HepG2 (cell line): ENCODE results near the gene PDZD7. TPM values are rescaled to one million over a fixed set of nuclear protein-coding genes. Genes with fewer than 3 reads are reported as not detected.
A peak's percentile ranks its signal among the peaks of the same experiment; 100 is the strongest.

Source experiments
- FOXK2 ChIP-seq: fragments of 450-650 bp; IDR thresholded peaks from 2 replicates; pipeline ENCODE4 v1.6.1; 2016
- FOXM1 ChIP-seq: sonication (generic); formaldehyde crosslinking; IDR thresholded peaks from 2 replicates; pipeline ENCODE4 v1.5.0; 2020; ENCODE audit warnings: missing genetic modification reagents
- HOXA3 ChIP-seq: sonication (generic); formaldehyde crosslinking; IDR thresholded peaks from 2 replicates; pipeline ENCODE4 v1.5.0; 2020; ENCODE audit warnings: missing genetic modification reagents
- KLF12 ChIP-seq: sonication (generic); formaldehyde crosslinking; IDR thresholded peaks from 2 replicates; pipeline ENCODE4 v1.4.0; 2020; ENCODE audit warnings: missing genetic modification reagents, borderline replicate concordance
- MTA3 ChIP-seq: sonication (generic); formaldehyde crosslinking; IDR thresholded peaks from 2 replicates; pipeline ENCODE4 v1.4.0; 2020; ENCODE audit warnings: missing genetic modification reagents
- SOX6 ChIP-seq, 2 experiments: fragments of 450-650 bp in 1 of 2; sonication (generic) in 1 of 2; formaldehyde crosslinking in 1 of 2; IDR thresholded peaks; 2 replicates each; pipeline versions ENCODE4 v1.4.0 to v1.6.1; 2017 to 2020; ENCODE audit warnings: antibody characterized with exemption in 1 of 2, mild to moderate bottlenecking in 1 of 2, missing genetic modification reagents in 1 of 2
- THAP11 ChIP-seq: IDR thresholded peaks from 2 replicates; pipeline ENCODE4 v1.6.1; 2016; ENCODE audit warnings: missing biosample characterization, missing genetic modification reagents
- TRIM24 ChIP-seq: sonication (generic); formaldehyde crosslinking; IDR thresholded peaks from 2 replicates; pipeline ENCODE4 v1.8.0; 2022; ENCODE audit warnings: mild to moderate bottlenecking, missing genetic modification reagents
- ZNF205 ChIP-seq: IDR thresholded peaks from 2 replicates; pipeline ENCODE4 v1.6.1; 2018; ENCODE audit warnings: missing biosample characterization, missing genetic modification reagents
- ZNF709 ChIP-seq: sonication (generic); formaldehyde crosslinking; IDR thresholded peaks from 2 replicates; pipeline ENCODE4 v1.5.0; 2020; ENCODE audit warnings: mild to moderate bottlenecking, missing genetic modification reagents
- polyA plus RNA-seq, 8 experiments: library from polyadenylated mRNA; depleted of rRNA in 3 of 8; stranded (reverse) in 7 of 8; unstranded in 1 of 8; fragments of >200 nt; fragmentation: Illumina TruSeq in 4 of 8; extraction: Trizol in 4 of 8; gene quantifications; 2 replicates each; pipeline versions ENCODE4 v1.2.1 to v1.2.3, GENCODE V29; 2011 to 2016; ENCODE audit warnings: low read depth in 4 of 8, missing spikeins in 1 of 8, mixed read lengths in 1 of 8; ENCODE audit not compliant: insufficient read depth in 1 of 8
- total RNA-seq, 5 experiments: library from RNA; depleted of rRNA; stranded (reverse); fragments of >200 nt; fragmentation: Illumina TruSeq; extraction: Trizol; gene quantifications; 2 replicates each; pipeline ENCODE4 v1.2.3, GENCODE V29; 2016; ENCODE audit warnings: low read depth in 1 of 5
- TF ChIP-seq, protein P1 (sequence below): sonication (generic); formaldehyde crosslinking; IDR thresholded peaks from 2 replicates; pipeline ENCODE4 v1.8.1; 2022; ENCODE audit warnings: low read depth, mild to moderate bottlenecking, missing genetic modification reagents
- TF ChIP-seq, protein P2 (sequence below): sonication (generic); formaldehyde crosslinking; IDR thresholded peaks from 2 replicates; pipeline ENCODE4 v1.8.0; 2022; ENCODE audit warnings: low read depth, missing genetic modification reagents
- TF ChIP-seq, protein P3 (sequence below): sonication (generic); formaldehyde crosslinking; IDR thresholded peaks from 2 replicates; pipeline ENCODE4 v1.4.0; 2020; ENCODE audit warnings: missing genetic modification reagents
- TF ChIP-seq, protein P4 (sequence below): sonication (generic); formaldehyde crosslinking; IDR thresholded peaks from 2 replicates; pipeline ENCODE4 v1.4.0; 2020; ENCODE audit warnings: missing genetic modification reagents, mild to moderate bottlenecking, borderline replicate concordance
- TF ChIP-seq, protein P5 (sequence below): sonication (generic); formaldehyde crosslinking; IDR thresholded peaks from 2 replicates; pipeline ENCODE4 v1.5.0; 2020; ENCODE audit warnings: missing genetic modification reagents
- TF ChIP-seq, protein P6 (sequence below): sonication (generic); formaldehyde crosslinking; IDR thresholded peaks from 2 replicates; pipeline ENCODE4 v1.4.0; 2020; ENCODE audit warnings: missing genetic modification reagents, borderline replicate concordance

PDZD7 gene
- total and polyA plus RNA-seq, 2 of the 13 experiments (the other 11 are each of a cell fraction or from before 2014, with no cell fraction given) = 0.58 to 0.73 TPM

DNA sequence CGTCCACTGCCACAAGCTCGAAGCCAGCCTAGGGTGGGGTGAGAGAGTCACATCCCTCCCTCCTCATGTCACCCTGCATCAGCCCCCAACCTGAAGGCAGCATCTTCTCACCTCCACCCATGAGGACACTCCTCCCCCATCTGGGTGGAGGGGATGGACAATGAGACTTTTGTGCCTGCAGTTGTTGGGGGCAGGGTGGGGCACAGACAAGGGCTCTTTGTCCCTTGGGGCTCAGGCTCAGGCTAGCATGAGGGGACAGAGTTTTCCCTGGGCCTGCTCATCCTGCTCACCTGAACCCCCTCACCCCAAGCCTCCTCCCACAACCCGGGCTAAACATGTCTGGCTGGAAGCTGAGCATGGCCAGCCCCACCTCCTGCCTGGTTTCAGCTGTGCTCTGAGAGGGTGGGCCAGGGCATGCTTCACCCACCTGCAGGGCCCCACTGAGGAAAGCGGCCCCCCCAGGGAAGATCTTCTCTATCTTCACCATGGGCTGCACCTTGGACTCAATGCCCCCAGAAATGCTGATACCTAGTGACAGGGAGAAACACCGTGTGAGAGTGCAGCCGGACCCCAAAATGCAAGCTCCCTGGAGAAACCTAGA is 22.0 kb downstream of the PDZD7 start (continued):
- TF ChIP-seq, protein P1, sequence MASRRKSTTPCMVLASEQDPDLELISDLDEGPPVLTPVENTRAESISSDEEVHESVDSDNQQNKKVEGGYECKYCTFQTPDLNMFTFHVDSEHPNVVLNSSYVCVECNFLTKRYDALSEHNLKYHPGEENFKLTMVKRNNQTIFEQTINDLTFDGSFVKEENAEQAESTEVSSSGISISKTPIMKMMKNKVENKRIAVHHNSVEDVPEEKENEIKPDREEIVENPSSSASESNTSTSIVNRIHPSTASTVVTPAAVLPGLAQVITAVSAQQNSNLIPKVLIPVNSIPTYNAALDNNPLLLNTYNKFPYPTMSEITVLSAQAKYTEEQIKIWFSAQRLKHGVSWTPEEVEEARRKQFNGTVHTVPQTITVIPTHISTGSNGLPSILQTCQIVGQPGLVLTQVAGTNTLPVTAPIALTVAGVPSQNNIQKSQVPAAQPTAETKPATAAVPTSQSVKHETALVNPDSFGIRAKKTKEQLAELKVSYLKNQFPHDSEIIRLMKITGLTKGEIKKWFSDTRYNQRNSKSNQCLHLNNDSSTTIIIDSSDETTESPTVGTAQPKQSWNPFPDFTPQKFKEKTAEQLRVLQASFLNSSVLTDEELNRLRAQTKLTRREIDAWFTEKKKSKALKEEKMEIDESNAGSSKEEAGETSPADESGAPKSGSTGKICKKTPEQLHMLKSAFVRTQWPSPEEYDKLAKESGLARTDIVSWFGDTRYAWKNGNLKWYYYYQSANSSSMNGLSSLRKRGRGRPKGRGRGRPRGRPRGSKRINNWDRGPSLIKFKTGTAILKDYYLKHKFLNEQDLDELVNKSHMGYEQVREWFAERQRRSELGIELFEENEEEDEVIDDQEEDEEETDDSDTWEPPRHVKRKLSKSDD = no peak
- TF ChIP-seq HOXA3 (CRISPR knock-in tag) (peak; percentile 50), ZNF205 (no peak), FOXM1 (CRISPR knock-in tag) (no peak), SOX6 (IDR thresholded peaks at IDR 0.05) (no peak), SOX6 (CRISPR knock-in tag; IDR thresholded peaks at IDR 0.05) (peak; percentile 90), FOXK2 (no peak), ZNF709 (CRISPR knock-in tag) (no peak), TRIM24 (CRISPR knock-in tag) (no peak), MTA3 (CRISPR knock-in tag) (no peak), KLF12 (no peak), THAP11 (CRISPR knock-in tag) (no peak; the same call in 1 of the 2 replicates)
- TF ChIP-seq, protein P2, sequence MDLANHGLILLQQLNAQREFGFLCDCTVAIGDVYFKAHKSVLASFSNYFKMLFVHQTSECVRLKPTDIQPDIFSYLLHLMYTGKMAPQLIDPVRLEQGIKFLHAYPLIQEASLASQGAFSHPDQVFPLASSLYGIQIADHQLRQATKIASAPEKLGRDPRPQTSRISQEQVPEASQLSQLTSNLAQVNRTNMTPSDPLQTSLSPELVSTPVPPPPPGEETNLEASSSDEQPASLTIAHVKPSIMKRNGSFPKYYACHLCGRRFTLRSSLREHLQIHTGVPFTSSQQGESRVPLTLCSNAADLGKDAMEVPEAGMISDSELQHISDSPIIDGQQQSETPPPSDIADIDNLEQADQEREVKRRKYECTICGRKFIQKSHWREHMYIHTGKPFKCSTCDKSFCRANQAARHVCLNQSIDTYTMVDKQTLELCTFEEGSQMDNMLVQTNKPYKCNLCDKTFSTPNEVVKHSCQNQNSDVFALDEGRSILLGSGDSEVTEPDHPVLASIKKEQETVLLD = no peak
- TF ChIP-seq, protein P3, sequence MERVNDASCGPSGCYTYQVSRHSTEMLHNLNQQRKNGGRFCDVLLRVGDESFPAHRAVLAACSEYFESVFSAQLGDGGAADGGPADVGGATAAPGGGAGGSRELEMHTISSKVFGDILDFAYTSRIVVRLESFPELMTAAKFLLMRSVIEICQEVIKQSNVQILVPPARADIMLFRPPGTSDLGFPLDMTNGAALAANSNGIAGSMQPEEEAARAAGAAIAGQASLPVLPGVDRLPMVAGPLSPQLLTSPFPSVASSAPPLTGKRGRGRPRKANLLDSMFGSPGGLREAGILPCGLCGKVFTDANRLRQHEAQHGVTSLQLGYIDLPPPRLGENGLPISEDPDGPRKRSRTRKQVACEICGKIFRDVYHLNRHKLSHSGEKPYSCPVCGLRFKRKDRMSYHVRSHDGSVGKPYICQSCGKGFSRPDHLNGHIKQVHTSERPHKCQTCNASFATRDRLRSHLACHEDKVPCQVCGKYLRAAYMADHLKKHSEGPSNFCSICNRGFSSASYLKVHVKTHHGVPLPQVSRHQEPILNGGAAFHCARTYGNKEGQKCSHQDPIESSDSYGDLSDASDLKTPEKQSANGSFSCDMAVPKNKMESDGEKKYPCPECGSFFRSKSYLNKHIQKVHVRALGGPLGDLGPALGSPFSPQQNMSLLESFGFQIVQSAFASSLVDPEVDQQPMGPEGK = peak; percentile 95
- TF ChIP-seq, protein P4, sequence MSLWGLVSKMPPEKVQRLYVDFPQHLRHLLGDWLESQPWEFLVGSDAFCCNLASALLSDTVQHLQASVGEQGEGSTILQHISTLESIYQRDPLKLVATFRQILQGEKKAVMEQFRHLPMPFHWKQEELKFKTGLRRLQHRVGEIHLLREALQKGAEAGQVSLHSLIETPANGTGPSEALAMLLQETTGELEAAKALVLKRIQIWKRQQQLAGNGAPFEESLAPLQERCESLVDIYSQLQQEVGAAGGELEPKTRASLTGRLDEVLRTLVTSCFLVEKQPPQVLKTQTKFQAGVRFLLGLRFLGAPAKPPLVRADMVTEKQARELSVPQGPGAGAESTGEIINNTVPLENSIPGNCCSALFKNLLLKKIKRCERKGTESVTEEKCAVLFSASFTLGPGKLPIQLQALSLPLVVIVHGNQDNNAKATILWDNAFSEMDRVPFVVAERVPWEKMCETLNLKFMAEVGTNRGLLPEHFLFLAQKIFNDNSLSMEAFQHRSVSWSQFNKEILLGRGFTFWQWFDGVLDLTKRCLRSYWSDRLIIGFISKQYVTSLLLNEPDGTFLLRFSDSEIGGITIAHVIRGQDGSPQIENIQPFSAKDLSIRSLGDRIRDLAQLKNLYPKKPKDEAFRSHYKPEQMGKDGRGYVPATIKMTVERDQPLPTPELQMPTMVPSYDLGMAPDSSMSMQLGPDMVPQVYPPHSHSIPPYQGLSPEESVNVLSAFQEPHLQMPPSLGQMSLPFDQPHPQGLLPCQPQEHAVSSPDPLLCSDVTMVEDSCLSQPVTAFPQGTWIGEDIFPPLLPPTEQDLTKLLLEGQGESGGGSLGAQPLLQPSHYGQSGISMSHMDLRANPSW (CRISPR knock-in tag) = no peak
- TF ChIP-seq, protein P5, sequence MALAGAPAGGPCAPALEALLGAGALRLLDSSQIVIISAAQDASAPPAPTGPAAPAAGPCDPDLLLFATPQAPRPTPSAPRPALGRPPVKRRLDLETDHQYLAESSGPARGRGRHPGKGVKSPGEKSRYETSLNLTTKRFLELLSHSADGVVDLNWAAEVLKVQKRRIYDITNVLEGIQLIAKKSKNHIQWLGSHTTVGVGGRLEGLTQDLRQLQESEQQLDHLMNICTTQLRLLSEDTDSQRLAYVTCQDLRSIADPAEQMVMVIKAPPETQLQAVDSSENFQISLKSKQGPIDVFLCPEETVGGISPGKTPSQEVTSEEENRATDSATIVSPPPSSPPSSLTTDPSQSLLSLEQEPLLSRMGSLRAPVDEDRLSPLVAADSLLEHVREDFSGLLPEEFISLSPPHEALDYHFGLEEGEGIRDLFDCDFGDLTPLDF = no peak
- TF ChIP-seq, protein P6, sequence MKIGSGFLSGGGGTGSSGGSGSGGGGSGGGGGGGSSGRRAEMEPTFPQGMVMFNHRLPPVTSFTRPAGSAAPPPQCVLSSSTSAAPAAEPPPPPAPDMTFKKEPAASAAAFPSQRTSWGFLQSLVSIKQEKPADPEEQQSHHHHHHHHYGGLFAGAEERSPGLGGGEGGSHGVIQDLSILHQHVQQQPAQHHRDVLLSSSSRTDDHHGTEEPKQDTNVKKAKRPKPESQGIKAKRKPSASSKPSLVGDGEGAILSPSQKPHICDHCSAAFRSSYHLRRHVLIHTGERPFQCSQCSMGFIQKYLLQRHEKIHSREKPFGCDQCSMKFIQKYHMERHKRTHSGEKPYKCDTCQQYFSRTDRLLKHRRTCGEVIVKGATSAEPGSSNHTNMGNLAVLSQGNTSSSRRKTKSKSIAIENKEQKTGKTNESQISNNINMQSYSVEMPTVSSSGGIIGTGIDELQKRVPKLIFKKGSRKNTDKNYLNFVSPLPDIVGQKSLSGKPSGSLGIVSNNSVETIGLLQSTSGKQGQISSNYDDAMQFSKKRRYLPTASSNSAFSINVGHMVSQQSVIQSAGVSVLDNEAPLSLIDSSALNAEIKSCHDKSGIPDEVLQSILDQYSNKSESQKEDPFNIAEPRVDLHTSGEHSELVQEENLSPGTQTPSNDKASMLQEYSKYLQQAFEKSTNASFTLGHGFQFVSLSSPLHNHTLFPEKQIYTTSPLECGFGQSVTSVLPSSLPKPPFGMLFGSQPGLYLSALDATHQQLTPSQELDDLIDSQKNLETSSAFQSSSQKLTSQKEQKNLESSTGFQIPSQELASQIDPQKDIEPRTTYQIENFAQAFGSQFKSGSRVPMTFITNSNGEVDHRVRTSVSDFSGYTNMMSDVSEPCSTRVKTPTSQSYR (CRISPR knock-in tag) = peak; percentile 99
